ENCODE measurements around the gene LST1.
A peak's percentile ranks its signal among the peaks of the same experiment; 100 is the strongest.

Gene LST1

DNA sequence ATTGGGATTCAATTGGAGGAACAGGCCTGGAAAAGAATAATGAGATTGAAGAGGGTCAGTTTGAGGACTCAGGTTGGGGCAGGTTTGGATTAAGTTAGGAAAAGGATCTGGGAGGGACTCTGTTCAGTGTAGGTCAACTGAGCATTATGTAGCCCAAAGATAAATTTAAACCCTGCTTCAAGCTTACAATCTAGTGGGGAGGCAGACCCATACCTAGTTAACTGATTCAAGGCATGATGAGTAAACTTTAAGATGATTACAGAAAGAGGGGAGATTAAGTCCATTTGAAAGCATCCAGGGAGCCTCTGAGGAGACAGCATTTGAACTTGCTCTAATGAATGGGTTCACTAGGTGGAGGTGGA is 25.4 kb upstream of the LST1 start:
- no peak for DNase-seq

DNA sequence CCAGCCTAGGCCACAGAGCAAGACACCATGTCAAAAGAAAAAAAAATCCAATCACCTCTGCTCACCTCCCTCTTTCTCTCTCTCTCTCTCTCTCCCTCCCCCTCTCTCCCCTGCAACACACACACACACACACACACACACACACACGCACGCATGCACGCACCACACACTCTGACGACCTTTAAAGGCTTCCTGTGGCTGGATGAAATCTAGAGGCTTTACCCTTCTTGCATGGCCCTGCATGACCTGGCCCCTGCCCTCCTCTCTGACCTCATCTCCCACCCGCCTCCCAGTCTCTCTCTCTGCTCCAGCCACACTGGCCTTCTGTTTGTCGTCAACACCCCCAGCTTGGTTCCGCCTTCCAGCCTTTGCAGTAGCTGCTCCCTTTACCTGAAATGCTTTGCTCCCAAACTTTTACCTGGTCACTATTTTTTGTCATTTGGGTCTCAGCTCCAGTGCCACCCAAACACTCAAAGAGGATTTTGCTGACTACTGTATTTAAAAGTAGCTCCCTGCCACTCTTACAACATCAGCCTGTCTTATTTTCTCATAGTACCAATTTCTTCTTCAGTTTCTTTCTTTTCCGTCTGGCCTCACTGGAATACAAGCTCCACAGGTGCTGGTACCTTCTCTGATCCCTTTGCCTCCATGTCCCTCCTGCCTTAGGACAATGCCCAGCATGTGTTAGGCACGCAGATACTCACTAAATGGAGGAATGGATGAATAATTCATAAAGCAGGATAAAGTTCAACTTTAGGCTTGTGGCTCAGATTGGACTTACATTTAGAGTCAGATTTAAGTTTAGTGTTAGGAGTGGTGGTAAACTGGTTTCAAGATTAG is 18.3 kb upstream of the LST1 start:
- DNase-seq, result no peak

DNA sequence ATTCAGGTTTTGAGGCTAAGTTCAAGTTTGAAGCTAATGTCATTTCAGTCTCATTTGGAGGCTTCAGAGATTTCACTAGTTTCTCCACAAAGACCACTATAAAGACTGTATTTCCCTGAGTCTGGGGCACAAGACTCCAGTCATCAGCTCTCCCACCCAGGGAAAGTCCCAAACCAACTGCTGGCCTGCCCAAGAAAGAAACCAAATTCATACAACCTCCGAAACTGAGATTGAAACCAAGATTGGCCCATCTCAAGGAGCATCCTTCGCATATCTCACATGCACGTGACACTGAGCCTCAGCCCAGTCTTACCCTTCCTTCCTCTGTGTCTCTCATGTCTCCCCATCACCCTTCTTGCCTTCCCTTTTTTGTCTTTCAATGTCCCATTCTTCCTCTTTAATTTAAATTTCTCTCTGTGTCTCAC is 17.5 kb upstream of the LST1 start:
- DNase-seq, result no peak

DNA sequence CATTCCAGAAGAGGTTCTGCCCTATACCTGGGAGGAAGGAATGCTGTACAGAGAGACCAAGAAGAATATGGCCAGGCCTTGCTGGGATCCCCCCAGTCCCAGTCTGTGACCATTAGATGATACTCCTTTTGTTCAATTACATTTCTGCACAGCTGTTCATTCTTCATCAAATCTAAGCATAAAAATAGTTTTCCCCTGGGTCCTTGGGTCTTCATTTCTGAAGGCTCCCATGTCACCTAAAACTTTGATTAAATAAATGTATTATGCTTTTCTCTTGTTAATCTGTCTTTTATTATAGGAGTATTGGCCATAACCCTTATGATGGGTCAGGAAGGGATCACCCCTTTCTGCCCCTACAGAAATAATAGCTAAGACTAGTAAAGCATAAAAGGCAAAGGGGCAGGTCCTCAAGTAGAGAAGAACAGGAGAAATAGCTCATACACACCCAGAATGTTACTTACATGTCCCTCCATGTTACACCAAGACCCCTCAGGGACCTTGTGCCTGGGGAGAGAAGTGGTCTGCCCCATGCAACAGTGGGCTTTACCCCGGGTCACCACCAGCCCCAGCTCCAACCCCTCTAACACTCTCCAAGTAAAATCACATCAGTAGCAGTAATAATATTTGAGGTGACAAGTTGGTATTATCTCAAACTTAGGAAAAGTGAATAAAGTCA is 16.1 kb upstream of the LST1 start:
- DNase-seq, result no peak

DNA sequence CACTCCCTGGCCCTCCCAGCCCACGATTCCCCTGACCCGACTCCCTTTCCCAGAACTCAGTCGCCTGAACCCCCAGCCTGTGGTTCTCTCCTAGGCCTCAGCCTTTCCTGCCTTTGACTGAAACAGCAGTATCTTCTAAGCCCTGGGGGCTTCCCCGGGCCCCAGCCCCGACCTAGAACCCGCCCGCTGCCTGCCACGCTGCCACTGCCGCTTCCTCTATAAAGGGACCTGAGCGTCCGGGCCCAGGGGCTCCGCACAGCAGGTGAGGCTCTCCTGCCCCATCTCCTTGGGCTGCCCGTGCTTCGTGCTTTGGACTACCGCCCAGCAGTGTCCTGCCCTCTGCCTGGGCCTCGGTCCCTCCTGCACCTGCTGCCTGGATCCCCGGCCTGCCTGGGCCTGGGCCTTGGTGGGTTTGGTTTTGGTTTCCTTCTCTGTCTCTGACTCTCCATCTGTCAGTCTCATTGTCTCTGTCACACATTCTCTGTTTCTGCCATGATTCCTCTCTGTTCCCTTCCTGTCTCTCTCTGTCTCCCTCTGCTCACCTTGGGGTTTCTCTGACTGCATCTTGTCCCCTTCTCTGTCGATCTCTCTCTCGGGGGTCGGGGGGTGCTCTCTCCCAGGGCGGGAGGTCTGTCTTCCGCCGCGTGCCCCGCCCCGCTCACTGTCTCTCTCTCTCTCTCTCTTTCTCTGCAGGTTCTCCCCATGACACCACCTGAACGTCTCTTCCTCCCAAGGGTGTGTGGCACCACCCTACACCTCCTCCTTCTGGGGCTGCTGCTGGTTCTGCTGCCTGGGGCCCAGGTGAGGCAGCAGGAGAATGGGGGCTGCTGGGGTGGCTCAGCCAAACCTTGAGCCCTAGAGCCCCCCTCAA is 13.8 kb upstream of the LST1 start, which contains the start of gene LTA:
TSS of gene LTA (plus strand) at position 249 of the 871 bp plus-strand sequence. CDS start at position 703, 454 bp downstream.
- DNase-seq, result no peak

DNA sequence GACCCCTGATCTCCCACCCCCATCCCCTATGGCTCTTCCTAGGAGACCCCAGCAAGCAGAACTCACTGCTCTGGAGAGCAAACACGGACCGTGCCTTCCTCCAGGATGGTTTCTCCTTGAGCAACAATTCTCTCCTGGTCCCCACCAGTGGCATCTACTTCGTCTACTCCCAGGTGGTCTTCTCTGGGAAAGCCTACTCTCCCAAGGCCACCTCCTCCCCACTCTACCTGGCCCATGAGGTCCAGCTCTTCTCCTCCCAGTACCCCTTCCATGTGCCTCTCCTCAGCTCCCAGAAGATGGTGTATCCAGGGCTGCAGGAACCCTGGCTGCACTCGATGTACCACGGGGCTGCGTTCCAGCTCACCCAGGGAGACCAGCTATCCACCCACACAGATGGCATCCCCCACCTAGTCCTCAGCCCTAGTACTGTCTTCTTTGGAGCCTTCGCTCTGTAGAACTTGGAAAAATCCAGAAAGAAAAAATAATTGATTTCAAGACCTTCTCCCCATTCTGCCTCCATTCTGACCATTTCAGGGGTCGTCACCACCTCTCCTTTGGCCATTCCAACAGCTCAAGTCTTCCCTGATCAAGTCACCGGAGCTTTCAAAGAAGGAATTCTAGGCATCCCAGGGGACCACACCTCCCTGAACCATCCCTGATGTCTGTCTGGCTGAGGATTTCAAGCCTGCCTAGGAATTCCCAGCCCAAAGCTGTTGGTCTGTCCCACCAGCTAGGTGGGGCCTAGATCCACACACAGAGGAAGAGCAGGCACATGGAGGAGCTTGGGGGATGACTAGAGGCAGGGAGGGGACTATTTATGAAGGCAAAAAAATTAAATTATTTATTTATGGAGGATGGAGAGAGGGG is 12.6 kb upstream of the LST1 start:
- DNase-seq, result no peak

DNA sequence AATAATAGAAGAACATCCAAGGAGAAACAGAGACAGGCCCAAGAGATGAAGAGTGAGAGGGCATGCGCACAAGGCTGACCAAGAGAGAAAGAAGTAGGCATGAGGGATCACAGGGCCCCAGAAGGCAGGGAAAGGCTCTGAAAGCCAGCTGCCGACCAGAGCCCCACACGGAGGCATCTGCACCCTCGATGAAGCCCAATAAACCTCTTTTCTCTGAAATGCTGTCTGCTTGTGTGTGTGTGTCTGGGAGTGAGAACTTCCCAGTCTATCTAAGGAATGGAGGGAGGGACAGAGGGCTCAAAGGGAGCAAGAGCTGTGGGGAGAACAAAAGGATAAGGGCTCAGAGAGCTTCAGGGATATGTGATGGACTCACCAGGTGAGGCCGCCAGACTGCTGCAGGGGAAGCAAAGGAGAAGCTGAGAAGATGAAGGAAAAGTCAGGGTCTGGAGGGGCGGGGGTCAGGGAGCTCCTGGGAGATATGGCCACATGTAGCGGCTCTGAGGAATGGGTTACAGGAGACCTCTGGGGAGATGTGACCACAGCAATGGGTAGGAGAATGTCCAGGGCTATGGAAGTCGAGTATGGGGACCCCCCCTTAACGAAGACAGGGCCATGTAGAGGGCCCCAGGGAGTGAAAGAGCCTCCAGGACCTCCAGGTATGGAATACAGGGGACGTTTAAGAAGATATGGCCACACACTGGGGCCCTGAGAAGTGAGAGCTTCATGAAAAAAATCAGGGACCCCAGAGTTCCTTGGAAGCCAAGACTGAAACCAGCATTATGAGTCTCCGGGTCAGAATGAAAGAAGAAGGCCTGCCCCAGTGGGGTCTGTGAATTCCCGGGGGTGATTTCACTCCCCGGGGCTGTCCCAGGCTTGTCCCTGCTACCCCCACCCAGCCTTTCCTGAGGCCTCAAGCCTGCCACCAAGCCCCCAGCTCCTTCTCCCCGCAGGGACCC is 11.7 kb upstream of the LST1 start:
- DNase-seq, result no peak

DNA sequence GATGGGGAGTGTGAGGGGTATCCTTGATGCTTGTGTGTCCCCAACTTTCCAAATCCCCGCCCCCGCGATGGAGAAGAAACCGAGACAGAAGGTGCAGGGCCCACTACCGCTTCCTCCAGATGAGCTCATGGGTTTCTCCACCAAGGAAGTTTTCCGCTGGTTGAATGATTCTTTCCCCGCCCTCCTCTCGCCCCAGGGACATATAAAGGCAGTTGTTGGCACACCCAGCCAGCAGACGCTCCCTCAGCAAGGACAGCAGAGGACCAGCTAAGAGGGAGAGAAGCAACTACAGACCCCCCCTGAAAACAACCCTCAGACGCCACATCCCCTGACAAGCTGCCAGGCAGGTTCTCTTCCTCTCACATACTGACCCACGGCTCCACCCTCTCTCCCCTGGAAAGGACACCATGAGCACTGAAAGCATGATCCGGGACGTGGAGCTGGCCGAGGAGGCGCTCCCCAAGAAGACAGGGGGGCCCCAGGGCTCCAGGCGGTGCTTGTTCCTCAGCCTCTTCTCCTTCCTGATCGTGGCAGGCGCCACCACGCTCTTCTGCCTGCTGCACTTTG is 10.7 kb upstream of the LST1 start, which contains the start of gene TNF:
TSS of gene TNF (plus strand) at position 231 of the 567 bp plus-strand sequence. CDS start at position 408, 177 bp downstream.
- DNase-seq, result no peak

DNA sequence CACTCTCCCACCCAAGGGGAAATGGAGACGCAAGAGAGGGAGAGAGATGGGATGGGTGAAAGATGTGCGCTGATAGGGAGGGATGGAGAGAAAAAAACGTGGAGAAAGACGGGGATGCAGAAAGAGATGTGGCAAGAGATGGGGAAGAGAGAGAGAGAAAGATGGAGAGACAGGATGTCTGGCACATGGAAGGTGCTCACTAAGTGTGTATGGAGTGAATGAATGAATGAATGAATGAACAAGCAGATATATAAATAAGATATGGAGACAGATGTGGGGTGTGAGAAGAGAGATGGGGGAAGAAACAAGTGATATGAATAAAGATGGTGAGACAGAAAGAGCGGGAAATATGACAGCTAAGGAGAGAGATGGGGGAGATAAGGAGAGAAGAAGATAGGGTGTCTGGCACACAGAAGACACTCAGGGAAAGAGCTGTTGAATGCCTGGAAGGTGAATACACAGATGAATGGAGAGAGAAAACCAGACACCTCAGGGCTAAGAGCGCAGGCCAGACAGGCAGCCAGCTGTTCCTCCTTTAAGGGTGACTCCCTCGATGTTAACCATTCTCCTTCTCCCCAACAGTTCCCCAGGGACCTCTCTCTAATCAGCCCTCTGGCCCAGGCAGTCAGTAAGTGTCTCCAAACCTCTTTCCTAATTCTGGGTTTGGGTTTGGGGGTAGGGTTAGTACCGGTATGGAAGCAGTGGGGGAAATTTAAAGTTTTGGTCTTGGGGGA is 10.0 kb upstream of the LST1 start:
- no peak for DNase-seq

DNA sequence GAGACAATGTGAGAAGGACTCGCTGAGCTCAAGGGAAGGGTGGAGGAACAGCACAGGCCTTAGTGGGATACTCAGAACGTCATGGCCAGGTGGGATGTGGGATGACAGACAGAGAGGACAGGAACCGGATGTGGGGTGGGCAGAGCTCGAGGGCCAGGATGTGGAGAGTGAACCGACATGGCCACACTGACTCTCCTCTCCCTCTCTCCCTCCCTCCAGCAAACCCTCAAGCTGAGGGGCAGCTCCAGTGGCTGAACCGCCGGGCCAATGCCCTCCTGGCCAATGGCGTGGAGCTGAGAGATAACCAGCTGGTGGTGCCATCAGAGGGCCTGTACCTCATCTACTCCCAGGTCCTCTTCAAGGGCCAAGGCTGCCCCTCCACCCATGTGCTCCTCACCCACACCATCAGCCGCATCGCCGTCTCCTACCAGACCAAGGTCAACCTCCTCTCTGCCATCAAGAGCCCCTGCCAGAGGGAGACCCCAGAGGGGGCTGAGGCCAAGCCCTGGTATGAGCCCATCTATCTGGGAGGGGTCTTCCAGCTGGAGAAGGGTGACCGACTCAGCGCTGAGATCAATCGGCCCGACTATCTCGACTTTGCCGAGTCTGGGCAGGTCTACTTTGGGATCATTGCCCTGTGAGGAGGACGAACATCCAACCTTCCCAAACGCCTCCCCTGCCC is 9.0 kb upstream of the LST1 start:
- no peak for DNase-seq

DNA sequence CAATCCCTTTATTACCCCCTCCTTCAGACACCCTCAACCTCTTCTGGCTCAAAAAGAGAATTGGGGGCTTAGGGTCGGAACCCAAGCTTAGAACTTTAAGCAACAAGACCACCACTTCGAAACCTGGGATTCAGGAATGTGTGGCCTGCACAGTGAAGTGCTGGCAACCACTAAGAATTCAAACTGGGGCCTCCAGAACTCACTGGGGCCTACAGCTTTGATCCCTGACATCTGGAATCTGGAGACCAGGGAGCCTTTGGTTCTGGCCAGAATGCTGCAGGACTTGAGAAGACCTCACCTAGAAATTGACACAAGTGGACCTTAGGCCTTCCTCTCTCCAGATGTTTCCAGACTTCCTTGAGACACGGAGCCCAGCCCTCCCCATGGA is 8.5 kb upstream of the LST1 start:
- no peak for DNase-seq

DNA sequence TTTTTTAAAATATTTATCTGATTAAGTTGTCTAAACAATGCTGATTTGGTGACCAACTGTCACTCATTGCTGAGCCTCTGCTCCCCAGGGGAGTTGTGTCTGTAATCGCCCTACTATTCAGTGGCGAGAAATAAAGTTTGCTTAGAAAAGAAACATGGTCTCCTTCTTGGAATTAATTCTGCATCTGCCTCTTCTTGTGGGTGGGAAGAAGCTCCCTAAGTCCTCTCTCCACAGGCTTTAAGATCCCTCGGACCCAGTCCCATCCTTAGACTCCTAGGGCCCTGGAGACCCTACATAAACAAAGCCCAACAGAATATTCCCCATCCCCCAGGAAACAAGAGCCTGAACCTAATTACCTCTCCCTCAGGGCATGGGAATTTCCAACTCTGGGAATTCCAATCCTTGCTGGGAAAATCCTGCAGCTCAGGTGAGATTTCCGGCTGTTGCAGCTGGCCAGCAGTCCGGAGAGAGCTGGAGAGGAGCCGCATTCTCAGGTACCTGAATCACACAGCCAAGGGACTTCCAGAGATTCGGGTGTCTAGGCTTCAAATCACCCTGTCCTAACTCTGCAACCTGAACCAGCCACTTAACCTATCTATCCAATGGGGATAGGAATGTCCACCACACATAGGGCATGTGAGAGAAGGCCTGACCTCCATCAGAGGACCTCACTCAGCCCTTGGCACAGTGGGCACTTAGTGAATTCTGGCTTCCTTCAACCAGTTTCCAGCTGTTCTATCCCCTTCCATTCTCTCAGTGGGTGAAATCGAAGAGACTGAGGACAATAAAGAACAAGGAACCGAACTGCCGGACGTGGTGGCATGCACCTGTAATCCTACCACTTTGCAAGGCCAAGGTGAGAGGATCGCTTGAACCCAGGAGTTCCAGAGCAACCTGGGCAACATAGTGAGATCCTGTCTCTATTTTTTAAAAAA is 7.6 kb upstream of the LST1 start:
- no peak for DNase-seq

DNA sequence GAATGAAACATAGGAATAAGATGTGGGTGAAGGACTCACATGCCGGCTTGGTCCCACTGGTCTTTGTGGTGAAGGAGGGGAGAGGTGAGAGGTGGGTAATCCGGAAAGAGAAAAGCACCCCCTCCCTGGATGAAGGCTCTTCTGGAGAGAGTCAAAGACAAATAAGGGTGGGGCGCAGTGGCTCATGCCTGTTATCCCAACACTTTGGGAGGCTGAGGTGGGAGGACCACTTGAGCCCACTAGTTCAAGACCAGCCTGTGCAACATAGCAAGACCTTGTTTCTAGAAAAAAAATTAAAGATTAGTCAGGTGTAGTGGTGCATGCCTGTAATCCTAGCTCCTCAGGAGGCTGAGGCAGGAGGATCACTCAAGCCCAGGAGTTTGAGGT is 7.0 kb upstream of the LST1 start:
- DNase-seq, result no peak

DNA sequence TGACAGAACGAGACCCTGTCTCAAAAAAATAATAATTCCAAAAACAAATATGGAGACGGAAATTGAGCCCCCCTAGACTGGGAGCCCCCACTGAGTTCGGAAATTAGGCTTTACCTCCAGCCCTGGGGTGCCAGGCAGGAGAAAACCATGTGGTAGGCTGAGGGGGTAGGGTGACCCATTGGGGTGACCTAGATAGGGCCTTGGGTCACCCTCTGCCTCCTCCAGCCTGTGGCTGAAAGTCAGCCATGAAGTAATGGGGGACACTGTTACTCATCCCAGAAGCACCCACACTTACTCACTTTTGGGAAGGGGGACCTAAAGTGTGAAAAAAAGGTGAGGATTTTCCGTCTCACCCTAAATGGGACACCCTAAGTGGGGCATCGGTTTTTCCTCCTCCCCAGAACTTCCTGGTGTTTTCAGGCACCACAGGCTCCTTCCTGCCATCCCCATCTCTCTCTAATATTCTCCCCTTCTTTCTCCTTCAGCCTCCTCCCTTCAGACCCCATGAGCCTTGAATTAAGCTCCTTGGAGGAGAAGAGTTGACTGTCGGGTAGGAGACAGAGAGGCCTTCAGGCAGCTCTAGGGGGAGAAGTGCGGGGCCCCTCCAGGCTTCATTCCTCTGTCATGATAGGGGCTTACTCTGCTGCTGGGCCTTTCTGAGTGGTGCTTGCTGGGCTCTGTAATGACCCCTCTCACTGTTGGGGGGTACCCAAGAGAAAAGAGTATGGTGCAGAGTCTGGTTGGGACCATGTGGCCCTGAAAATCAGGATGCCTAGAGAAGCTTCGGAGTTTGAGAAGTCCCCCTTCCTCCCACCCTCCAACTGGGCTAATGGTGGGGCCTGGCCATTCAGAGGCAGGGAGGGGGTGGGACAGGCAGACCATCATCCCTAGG is 6.3 kb upstream of the LST1 start:
- no peak for DNase-seq

DNA sequence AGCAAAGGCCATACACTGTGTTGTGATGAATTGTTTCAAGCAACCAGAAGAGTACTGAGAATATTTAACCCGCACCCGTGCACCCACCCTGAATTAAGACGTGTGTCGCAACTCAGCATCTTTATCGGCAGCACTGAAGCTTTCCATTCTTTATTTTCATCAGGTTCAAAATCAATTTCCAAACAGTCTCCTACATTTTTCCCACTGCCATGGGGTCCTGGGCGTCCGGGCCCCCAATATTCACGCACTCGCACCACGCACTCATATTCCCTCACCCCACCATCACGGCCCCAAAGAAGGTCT is 5.7 kb upstream of the LST1 start:
- no peak for DNase-seq

DNA sequence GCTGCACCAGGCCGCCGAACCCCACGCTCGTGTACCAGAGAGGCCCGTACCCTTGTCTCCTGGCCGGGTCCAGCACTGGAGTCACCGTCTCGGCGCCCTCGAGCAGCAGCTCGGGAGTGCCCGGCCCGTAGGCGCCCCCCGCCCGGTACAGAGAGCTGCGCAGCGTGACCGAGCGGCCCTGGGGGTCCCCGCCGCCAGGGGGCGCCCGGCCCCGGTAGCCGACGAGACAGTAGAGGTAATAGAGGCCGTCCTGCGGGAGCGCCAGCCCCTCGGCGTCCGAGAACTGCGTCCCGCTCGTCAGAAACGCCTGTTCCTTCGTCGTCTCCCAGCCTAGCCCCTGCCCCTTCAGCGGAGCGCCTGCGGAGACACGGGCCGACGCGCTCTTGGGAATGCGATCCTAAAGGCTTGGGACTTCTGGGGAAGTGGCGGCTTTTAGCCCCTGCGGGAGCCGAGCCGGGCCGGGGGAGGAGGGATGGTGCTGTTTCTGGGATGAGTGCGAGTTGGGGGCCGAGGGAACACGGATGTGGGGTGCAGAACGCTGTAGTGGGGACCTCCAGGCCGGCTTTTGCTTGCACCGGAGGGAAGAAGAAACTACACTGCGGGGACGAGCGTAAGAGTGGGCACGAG is 5.2 kb upstream of the LST1 start:
- DNase-seq, result peak; percentile 72

All from hematopoietic multipotent progenitor cell treated with erythropoietin and hydrocortisone succinate and interleukin-3 and kit ligand, for 8 days (in vitro differentiated cells).